HG03066 (cell line): ENCODE measurements around the gene ANXA4.
"Not testable (repeated sequence)": the region's sequence is repeated elsewhere in the genome, so short reads cannot be mapped to it uniquely, and the experiment has no call there.

Source experiments
- ATAC-seq: cut with Tn5 transposase; IDR thresholded peaks from one replicate; pipeline ENCODE4 v1.9.1; 2021; ENCODE audit warnings: low read depth; ENCODE audit not compliant: unreplicated experiment

The ANXA4 gene

GRCh38 chr2:69718338-69718965 is 23.5 kb upstream of the ANXA4 start:
- ATAC-seq: no peak

- no peak for ATAC-seq
These were observed 21.5 kb upstream of the ANXA4 start for GRCh38 chr2:69720404-69720803.

GRCh38 chr2:69721022-69721421 is 20.9 kb upstream of the ANXA4 start:
- ATAC-seq: no peak

- ATAC-seq: no peak
These were observed 18.1 kb upstream of the ANXA4 start for GRCh38 chr2:69723791-69724190.

GRCh38 chr2:69724540-69725159 is 17.3 kb upstream of the ANXA4 start:
- ATAC-seq: peak; percentile 60

GRCh38 chr2:69725706-69726360 is 16.1 kb upstream of the ANXA4 start:
- no peak for ATAC-seq

- ATAC-seq: no peak
These were observed 12.7 kb upstream of the ANXA4 start for GRCh38 chr2:69729266-69729665.

GRCh38 chr2:69729781-69730180 is 12.2 kb upstream of the ANXA4 start:
- ATAC-seq: no peak

- no peak for ATAC-seq
These were observed 10.6 kb upstream of the ANXA4 start for GRCh38 chr2:69731147-69731970.

GRCh38 chr2:69733342-69734034 is 8.4 kb upstream of the ANXA4 start:
- no peak for ATAC-seq

- ATAC-seq: no peak
These were observed 7.8 kb upstream of the ANXA4 start for GRCh38 chr2:69734035-69734611.

- ATAC-seq: no peak
These were observed 6.9 kb upstream of the ANXA4 start for GRCh38 chr2:69734854-69735544.

- ATAC-seq: no peak
These were observed 6.2 kb upstream of the ANXA4 start for GRCh38 chr2:69735686-69736085.

GRCh38 chr2:69738149-69738548 is 3.8 kb upstream of the ANXA4 start:
- not testable (repeated sequence) for ATAC-seq

- ATAC-seq: no peak
These were observed 1.4 kb upstream of the ANXA4 start for GRCh38 chr2:69740502-69740951.

- ATAC-seq: peak; percentile 37
These were observed 732 bp upstream of the ANXA4 start for GRCh38 chr2:69741229-69741574.

- ATAC-seq: peak; percentile 29
These were observed 503 bp downstream of the ANXA4 start for GRCh38 chr2:69742322-69742952.

GRCh38 chr2:69743847-69744264 is 1.9 kb downstream of the ANXA4 start:
- no peak for ATAC-seq

- no peak for ATAC-seq
These were observed 2.5 kb downstream of the ANXA4 start for GRCh38 chr2:69744456-69744855.
